HUES6 (cell line): ENCODE measurements around the gene ARHGAP12.

Source experiments
- H3K27ac ChIP-seq: 2 replicates; pipeline ENCODE4 v1.7.0; 2013; ENCODE audit warnings: low read depth, mild to moderate bottlenecking, low read length, inconsistent platforms
- H3K27me3 ChIP-seq: 2 replicates; pipeline ENCODE4 v1.6.1; 2013; ENCODE audit warnings: low read length; ENCODE audit not compliant: control insufficient read depth, insufficient read depth
- H3K36me3 ChIP-seq: 2 replicates; pipeline ENCODE4 v1.6.1; 2013; ENCODE audit warnings: low read length; ENCODE audit not compliant: control insufficient read depth, insufficient read depth
- H3K4me1 ChIP-seq: 2 replicates; pipeline ENCODE4 v1.6.1; 2013; ENCODE audit warnings: low read length; ENCODE audit not compliant: control insufficient read depth, insufficient read depth
- H3K4me3 ChIP-seq: 2 replicates; pipeline ENCODE4 v1.5.1; 2013; ENCODE audit warnings: low read depth, low read length
- H3K9ac ChIP-seq: one replicate; pipeline ENCODE4 v1.6.1; 2013; ENCODE audit warnings: mild to moderate bottlenecking, low read length
- H3K9me3 ChIP-seq: 2 replicates; pipeline ENCODE4 v1.6.1; 2013; ENCODE audit warnings: low read depth, low read length; ENCODE audit not compliant: control insufficient read depth, insufficient read depth

ARHGAP12 gene

DNA sequence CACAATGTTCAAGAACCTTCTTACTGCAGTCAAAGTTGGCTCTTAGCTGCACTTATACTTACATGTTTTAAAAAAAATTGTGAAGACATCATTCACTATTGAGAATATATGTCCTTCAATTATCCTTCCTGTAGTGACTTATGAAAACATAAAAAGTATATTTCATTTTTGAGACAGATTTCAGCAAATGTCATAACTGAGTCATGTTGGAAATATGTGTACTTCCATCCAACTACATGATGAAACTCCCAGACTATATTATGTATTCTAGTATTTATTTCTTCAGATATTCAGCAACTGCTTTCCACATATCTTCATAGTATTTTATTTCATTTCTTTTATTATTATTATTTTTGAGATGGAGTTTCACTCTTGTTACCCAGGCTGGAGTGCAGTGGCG, 160.2 kb downstream of the ARHGAP12 start:
- H3K36me3 ChIP-seq, result no peaks in the 10 kb centered on the region
- H3K9ac ChIP-seq, result no peak overlapping the region
- H3K4me1 ChIP-seq, result peaks cover 5% of the 10 kb centered on the region
- H3K27ac ChIP-seq, result no peak overlapping the region
- H3K9me3 ChIP-seq, result peaks cover 7% of the 10 kb centered on the region; the same call in 1 of the 2 replicates
- no peak overlapping the region for H3K4me3 ChIP-seq
- no peaks in the 10 kb centered on the region for H3K27me3 ChIP-seq

DNA sequence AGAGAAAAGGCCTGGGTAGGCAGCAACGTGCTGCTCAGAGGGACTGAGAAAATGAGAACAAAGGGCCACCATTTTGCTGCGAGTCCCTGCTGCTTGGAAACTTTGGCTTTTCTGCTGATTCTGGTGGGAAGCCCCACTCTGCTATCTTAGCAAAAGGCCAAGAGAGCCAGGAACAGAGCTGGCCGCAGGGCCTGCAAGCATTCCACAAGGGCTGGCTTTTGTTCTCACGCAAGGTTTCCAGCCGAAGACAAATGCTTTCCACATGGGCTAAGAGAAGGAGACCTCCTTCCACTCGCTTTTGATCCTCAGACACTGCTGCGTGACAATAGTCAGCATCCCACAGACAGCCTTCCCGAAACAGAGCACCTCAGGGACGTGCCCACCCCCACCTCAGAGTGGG, 163.1 kb downstream of the ARHGAP12 start:
- Histone ChIP-seq H3K27ac (no peak overlapping the region), H3K36me3 (no peaks in the 10 kb centered on the region), H3K27me3 (no peaks in the 10 kb centered on the region), H3K4me1 (peaks cover 23% of the 10 kb centered on the region), H3K9ac (no peak overlapping the region), H3K9me3 (peaks cover 7% of the 10 kb centered on the region; the same call in 1 of the 2 replicates), H3K4me3 (no peak overlapping the region)

- Histone ChIP-seq H3K27me3 (no peaks in the 10 kb centered on the region), H3K4me1 (peaks cover 39% of the 10 kb centered on the region), H3K9me3 (peaks cover 7% of the 10 kb centered on the region; the same call in 1 of the 2 replicates), H3K36me3 (no peaks in the 10 kb centered on the region), H3K27ac (no peak overlapping the region), H3K4me3 (no peak overlapping the region), H3K9ac (no peak overlapping the region)
Observed at GRCh38 chr10:31762316-31762715, 166.3 kb downstream of the ARHGAP12 start.

- peaks cover 50% of the 10 kb centered on the region for H3K4me1 ChIP-seq
- peaks cover 7% of the 10 kb centered on the region; the same call in 1 of the 2 replicates for H3K9me3 ChIP-seq
- no peak overlapping the region for H3K9ac ChIP-seq
- H3K27me3 ChIP-seq, result no peaks in the 10 kb centered on the region
- H3K36me3 ChIP-seq, result no peaks in the 10 kb centered on the region
- no peak overlapping the region for H3K4me3 ChIP-seq
- no peak overlapping the region for H3K27ac ChIP-seq
Observed at GRCh38 chr10:31761156-31761555, 167.5 kb downstream of the ARHGAP12 start.

- peaks cover 7% of the 10 kb centered on the region; the same call in 1 of the 2 replicates for H3K9me3 ChIP-seq
- H3K36me3 ChIP-seq, result no peaks in the 10 kb centered on the region
- peaks cover 51% of the 10 kb centered on the region for H3K4me1 ChIP-seq
- no peaks in the 10 kb centered on the region for H3K27me3 ChIP-seq
- peak overlapping the region; percentile 58 for H3K4me3 ChIP-seq
- H3K9ac ChIP-seq, result peak overlapping the region; percentile 39
- H3K27ac ChIP-seq, result no peak overlapping the region
Observed at GRCh38 chr10:31760674-31761081, 168.0 kb downstream of the ARHGAP12 start.

GRCh38 chr10:31759799-31760626, 168.6 kb downstream of the ARHGAP12 start:
- Histone ChIP-seq H3K9me3 (peaks cover 5% of the 10 kb centered on the region; the same call in 1 of the 2 replicates), H3K27me3 (no peaks in the 10 kb centered on the region), H3K9ac (peak overlapping the region; percentile 89), H3K27ac (peak overlapping the region; percentile 91), H3K4me1 (peaks cover 56% of the 10 kb centered on the region), H3K4me3 (peak overlapping the region; percentile 86), H3K36me3 (no peaks in the 10 kb centered on the region)

DNA sequence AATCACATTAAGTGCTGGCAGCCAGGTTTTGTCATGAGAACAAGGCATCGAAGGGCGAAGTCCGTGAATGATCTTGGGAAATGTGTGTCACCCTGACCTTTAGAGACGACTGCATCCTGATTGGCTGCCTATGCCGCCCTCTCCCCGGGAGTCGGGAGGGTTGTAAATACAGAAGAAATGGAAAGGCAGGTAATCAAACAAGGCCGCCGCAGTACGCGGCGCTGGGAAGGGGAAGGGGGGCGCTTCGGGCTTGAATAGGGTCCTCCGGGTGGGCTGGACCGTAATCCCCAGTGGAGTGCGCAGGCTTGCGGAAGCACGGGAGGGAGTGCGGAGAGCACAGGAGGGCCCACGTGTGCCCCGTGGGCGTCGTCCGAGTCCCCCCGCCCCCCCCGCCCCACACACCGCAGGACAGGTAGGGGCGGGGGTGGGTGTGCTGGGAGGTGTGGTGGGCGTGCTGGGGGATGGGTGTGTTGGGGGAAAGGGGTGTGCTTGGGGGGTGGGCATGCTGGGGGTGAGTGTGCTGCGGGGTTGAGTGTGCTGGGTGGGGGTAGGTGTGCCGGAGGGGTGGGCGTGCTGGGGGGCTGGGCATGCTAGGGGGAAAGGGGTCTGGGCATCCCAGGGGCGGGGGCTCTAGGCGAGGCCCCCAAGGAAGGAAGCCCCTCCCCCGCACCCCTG, 169.4 kb downstream of the ARHGAP12 start:
- Histone ChIP-seq H3K9me3 (no peaks in the 10 kb centered on the region), H3K4me3 (peak overlapping the region; percentile 86), H3K36me3 (no peaks in the 10 kb centered on the region), H3K27ac (peak overlapping the region; percentile 91), H3K9ac (peak overlapping the region; percentile 89), H3K27me3 (no peaks in the 10 kb centered on the region), H3K4me1 (peaks cover 64% of the 10 kb centered on the region)

DNA sequence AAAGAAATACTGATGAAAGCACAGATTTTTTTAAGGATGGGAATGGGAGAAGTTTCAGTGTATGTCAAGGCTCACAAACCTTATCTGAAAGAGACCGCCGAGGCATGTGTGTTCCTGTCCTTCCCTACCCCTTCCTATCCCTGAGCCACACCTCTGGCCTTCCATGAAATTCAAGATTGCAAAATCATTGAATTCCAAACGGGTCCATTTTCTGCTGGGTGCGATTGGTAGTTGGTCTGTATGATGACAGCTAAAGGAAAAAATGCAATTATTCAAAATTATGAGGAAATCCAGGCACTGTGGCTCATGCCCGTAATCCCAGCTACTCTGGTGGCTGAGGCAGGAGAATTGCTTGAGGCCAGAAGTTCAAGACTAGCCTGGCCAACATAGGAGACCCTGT, 170.1 kb downstream of the ARHGAP12 start:
- Histone ChIP-seq H3K36me3 (no peaks in the 10 kb centered on the region), H3K27me3 (no peaks in the 10 kb centered on the region), H3K9me3 (no peaks in the 10 kb centered on the region), H3K4me3 (no peak overlapping the region), H3K4me1 (peaks cover 67% of the 10 kb centered on the region), H3K9ac (no peak overlapping the region), H3K27ac (no peak overlapping the region)

- H3K36me3 ChIP-seq, result no peaks in the 10 kb centered on the region
- H3K9me3 ChIP-seq, result no peaks in the 10 kb centered on the region
- H3K4me3 ChIP-seq, result no peak overlapping the region
- no peak overlapping the region for H3K9ac ChIP-seq
- no peak overlapping the region for H3K27ac ChIP-seq
- peaks cover 67% of the 10 kb centered on the region for H3K4me1 ChIP-seq
- no peaks in the 10 kb centered on the region for H3K27me3 ChIP-seq
Observed at GRCh38 chr10:31757831-31758230, 170.8 kb downstream of the ARHGAP12 start.

- Histone ChIP-seq H3K27ac (no peak overlapping the region; the same call in 1 of the 2 replicates), H3K27me3 (no peaks in the 10 kb centered on the region), H3K4me3 (0 out of 2 replicates have a peak overlapping the region, but pooled peaks have one; percentile 6), H3K36me3 (no peaks in the 10 kb centered on the region), H3K9ac (no peak overlapping the region), H3K4me1 (peaks cover 62% of the 10 kb centered on the region), H3K9me3 (no peaks in the 10 kb centered on the region)
Observed at GRCh38 chr10:31757386-31757791, 171.2 kb downstream of the ARHGAP12 start.

GRCh38 chr10:31756729-31757110, 171.9 kb downstream of the ARHGAP12 start:
- Histone ChIP-seq H3K27me3 (no peaks in the 10 kb centered on the region), H3K36me3 (no peaks in the 10 kb centered on the region), H3K9me3 (no peaks in the 10 kb centered on the region), H3K27ac (no peak overlapping the region; the same call in 1 of the 2 replicates), H3K4me1 (peaks cover 56% of the 10 kb centered on the region), H3K9ac (no peak overlapping the region), H3K4me3 (no peak overlapping the region)
